ENCODE results near the gene ACKR3.

ACKR3 gene

DNA sequence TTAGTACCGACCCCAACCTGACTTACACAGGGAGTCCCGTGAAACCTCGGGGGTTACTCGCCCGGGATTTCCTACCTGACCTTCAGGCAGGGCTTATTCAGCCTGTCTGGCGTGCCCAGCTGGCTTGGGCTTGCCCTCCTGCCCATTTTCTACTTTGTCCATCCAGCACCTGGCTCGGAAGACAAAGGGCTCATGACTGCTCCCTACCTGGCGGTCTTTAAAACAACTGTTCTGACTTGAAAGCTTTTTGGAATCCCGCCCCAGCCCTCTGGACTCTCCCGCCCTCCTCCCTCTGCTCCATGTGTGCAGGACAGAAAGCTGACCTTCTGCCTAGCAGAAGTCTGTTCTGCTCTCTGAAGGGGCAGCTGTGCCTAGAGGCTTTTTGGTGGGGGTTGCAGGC lies 43.1 kb downstream of the ACKR3 start:
- DNase-seq: no peak

GRCh38 chr2:236613612-236614011 lies 44.0 kb downstream of the ACKR3 start:
- no peak for DNase-seq

DNA sequence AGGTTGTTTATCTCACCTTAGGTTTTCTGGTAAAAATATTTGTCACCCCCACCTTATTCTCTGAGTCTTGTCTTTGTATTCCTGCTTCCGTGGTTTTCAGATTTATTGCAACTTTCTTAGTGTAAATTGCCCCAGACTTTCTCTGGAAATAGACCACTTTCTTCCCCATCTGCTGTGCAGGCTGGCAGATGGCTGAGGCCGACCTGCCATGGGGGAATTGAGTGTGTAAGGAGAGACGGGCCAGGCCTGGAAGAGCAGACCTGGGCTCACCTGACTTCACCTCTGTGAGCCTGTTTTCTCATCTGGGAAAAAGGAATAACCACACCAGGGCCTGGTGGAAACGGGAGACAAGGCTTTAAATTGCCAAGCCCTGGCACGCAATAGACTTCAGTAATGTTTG lies 44.9 kb downstream of the ACKR3 start:
- no peak for DNase-seq

- no peak for DNase-seq
Observed at GRCh38 chr2:236616031-236616430, 46.4 kb downstream of the ACKR3 start.

DNA sequence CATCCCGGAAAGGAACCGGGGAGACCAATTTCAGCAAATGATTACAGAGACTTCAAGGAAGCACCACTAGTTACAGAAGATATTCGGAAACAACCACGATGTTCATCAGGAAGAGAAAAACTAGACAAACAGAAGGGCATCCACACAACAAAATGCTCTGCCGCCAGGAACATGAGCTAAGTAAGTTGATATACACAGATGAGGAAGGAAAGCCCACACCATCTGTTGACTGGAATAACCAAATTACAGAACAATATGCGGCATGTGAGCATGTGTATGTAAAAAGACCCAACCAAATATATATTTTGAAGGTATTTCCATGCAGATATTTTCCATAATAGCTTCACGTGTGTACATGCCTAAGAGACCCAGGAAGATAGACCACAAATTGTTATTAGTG lies 47.0 kb downstream of the ACKR3 start:
- no peak for DNase-seq

DNA sequence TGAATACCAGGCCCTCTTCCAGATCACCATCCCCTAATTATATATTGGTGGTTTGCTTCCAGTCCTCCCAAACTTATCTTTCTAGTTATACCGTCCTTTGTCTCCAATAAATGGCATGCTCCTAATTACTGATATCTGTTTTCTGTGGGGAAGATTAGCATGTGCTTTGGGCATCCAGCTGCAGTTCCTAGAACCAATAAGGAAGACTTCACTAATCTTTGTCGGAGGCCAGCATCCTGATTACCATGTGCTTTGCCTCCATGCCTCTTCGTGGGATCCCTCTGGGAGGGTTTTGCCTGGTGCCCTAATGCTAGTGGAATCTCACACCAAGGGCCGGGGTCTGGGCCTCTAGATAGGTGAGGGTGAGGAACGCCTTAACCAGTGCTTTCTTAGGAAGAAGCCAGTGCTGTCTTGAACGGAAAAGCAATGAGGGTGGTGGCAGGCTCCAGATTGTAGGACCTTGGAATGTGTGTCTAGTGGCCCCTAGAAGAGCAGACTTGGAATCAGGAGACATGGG lies 47.7 kb downstream of the ACKR3 start:
- no peak for DNase-seq

DNA sequence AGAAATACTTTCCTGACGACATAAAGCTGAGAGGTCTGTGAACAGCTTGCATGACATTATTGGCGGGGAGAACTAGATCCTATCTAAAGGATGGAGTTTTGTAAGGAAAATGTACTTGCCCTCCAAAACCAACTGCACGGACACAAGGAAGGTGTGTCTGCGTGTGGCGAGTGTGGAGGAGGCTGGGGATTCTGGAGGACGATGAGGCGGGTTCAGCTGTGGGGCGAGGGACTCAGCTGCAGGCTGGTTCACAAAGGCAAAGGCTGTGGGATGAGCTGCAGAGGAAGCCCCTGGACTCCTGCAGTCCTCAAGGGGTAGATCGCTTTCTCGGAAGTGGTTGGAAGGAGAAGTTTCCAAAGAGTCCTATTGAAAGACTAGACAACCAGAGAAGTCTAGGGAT lies 48.2 kb downstream of the ACKR3 start:
- DNase-seq: no peak

DNA sequence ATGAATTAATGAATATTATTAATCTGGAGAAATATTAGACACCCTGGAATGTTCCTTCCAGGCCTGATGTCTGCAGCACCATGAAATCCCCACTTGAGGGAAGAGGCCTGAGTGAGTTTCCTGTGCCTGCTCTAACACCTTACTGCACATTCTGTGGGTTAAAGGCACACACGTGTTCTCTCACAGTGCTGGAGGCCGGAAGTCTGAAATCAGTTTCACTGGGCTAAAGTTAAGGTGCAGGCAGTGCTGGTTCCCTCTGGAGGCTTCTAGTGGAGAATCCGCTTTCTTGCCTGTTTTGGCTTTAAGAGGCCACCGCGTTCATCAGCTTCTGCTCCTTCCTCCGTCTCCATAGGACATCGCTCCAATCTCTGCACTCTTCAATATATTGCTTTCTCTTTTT lies 48.7 kb downstream of the ACKR3 start:
- no peak for DNase-seq

DNA sequence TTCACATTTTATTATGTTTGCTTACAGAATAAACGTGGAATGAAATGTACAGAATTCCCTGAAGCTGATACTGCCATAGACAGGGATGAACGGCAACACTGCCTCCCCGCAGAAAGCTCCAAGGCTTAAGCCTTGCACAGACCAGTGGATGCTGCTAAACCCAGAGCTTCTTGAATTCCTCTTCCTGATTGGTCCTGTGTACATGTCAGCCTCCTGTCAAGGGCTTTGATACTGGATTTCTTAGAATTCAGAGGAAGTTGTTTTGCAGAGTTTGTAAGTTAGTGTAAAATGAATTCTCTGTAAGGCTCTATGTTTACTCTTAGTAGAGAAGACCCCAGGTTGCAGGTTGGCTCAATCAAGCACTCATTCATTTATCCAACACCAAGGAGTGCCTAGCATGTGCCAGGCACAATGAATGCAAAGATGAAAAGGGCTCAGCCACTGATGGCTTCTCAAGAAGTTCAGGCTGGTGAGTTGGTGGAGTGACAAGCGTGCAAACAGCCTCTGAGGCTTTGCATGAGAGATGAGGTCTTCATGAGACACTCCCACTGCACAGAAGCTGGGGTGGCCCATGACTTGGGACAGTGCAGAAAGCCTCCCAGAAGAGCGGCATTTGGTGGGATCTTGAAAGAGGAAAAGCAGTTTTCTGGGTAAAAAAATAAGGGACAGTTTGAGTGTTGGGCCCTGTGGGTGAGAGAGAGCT lies 50.4 kb downstream of the ACKR3 start:
- DNase-seq: no peak

- DNase-seq: no peak
Observed at GRCh38 chr2:236621786-236622185, 52.2 kb downstream of the ACKR3 start.

DNA sequence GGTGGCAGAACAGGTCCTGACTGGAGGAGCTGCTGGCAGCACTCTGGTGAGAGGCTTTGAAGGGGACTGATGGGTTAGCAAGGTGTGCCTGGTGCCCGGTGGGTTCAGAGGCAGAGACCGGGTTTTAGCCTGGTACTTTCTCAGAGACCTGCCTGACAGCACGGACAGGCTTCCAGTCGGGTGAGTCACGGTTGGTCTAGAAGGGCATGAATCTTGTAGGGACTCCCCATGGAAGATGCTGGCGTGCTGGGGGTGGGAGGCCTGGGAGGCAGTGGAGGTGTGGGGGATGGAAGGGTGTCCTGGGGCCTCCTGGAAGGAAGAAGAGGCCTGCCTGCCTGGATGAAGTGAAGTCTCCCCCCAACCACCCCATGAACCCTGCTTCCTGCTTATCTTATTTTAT lies 52.6 kb downstream of the ACKR3 start:
- no peak for DNase-seq

DNA sequence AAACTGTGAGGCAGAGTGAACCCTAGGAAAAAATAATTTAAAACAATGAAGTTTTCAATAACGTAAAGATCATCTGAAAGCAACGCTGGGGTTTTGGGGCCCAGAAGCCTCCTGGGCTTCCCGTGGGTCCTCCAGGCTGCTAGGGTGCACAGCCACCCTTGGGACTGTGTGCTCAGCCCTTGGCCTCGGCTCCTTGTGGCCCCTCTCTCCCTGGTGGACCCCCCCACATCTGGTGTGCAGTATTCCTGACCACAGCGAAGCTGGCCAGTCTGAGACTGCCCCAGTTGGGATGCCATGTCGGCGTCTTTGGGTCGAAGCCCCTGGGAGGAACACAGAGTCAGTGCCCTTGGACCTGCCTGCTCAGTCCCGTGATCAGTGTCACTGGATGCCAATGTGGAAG lies 53.0 kb downstream of the ACKR3 start:
- no peak for DNase-seq

- DNase-seq: no peak
Observed at GRCh38 chr2:236623816-236624215, 54.2 kb downstream of the ACKR3 start.

- peak; percentile 9 for DNase-seq
Observed at GRCh38 chr2:236625156-236625690, 55.6 kb downstream of the ACKR3 start.

DNA sequence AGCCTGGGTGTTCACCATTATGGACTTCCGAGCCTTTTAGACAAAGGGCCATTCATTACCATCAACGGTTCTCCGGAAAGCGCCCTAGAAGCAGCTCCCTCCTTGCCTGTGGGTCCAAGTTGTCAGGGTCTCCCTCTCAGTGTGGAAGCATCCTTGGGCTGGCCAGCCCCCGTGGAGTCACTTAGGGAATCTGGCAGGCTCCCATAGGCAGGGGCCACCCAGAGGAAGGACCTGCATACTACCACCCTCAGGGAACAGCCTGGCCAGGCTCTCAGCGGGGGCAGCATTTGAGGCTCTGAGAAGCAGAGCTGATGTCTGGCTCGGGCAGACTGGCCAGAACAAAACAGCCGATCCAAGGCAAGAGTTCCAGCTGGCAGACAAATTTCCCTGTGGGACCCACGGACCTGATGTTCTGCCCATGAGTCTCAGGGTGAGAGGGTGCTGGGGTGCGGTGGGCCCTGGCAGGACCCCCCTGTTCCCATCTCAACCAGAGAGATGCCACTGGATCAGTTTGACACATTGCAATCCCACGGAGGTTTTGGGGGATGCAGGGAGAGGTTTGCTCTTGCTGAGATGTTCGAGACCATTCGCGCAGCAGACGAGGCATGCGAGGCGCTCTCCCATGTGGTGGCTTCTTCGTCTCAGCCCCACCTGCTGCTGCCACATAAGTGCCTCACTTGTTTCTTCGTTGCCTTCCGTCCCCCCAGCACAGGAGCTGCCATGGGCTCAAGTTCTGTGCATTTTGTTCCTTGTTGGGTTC lies 56.9 kb downstream of the ACKR3 start:
- peak; percentile 28 for DNase-seq

GRCh38 chr2:236627193-236627592 lies 57.6 kb downstream of the ACKR3 start:
- peak; percentile 0 for DNase-seq

- peak; percentile 2 for DNase-seq
Observed at GRCh38 chr2:236627841-236628240, 58.2 kb downstream of the ACKR3 start.

DNA sequence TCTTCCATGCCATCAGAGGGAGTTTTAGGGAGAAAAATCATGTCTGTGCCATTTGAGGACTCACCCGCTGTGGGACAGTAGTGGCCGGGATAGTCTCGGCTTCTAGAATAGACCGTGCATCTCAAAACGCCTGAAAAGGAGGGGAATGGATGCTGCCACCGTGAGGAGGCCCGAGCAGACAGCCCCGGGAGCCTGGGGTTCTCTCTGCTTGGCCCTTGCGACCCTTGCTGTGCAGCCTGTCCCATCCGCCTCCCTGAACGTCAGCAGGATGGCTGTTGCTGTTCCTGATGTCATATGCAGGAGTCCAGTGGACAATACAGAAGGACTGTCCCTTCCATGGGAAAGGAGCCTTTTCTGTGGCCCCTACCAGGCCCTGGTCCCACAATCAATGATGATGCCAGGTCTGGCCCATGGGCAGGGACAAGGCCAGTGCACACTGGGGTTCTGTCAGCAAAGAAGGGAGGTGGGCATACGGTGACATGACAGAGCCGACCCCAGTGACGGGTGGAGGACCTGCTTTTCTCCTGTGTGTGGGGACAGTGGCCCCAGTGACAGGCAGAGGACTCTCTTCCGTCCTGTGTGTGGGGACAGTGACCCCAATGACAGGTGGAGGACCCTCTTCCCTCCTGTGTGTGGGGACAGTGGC lies 58.8 kb downstream of the ACKR3 start:
- DNase-seq: peak; percentile 3

DNA sequence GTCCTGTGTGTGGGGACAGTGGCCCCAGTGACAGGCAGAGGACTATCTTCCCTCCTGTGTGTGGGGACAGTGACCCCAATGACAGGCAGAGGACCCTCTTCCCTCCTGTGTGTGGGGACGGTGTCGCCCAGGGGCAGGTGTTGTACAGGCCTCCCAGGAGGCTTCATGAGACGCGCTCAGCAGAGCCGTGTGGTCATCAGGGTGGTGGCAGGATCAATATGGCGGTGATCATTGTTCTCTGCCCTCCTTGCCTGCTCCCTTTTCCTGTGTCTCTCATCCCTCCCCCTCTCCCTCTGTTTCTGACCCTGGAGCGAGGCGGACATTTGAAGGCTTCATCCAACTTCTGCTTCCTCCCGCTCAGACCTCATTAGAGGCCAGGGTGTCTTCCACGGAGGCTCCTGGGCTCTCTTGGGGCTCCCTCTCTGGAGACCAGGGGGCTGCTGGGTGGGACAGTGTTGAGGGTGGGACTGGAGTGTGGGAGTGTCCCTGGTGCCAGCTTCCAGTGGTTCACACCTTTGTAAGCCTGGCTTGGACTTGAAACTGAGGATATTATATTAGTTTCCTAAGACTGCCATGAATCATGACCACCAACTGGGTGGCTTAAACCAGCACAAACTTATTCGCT lies 59.5 kb downstream of the ACKR3 start:
- peak; percentile 15 for DNase-seq

GRCh38 chr2:236629961-236630872 lies 60.6 kb downstream of the ACKR3 start:
- DNase-seq: peak; percentile 26

- DNase-seq: peak; percentile 12
Observed at GRCh38 chr2:236631281-236631855, 61.7 kb downstream of the ACKR3 start.

Data from left hindlimb (tissue), 1 donor.